Measurements from ENCODE around the gene PRKCB.

PRKCB gene

DNA sequence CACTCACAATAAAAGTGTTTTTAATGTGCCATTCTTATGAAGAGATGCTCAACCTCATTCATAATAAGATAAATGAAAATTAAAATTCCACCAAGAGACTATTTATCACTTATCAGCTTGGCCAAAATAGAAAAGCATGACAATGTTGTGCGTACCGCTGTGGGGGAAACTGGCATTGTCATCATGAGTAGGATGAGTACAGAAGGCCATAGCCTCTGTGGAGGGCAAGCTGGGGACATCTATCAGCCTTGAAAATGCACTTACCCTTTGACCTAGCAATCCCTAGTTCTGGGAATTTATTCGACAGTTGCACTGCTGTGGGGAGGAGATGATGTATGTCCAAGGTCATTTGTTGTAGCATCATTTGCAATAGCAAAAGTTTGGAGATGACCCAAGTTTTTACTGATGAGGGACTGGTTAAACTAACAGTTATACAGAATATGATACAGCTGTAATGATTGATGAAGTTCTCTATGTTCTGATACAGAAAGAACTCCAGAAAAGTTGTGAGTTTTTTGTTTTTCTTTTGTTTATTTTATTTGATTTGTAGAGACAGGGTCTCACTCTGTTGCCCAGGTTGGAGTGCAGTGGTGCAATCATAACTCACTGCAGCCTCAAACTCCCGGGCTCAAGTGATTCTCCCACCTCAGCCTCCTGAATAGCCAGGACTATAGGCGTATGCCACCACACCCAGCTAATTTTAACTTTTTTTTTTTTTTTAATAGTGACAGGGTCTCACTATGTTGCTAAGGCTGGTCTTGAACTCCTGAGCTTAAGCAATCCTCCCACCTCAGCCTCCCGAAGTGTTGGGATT, 13.7 kb upstream of the PRKCB start:
- no peak overlapping the region for H3K9ac ChIP-seq (ENCODE audit: low read depth in 1 of 2, low read length in 2 of 2)
- no peaks in the 10 kb centered on the region for H3K9me3 ChIP-seq (ENCODE audit: control insufficient read depth in 1 of 2, low read length in 2 of 2)
- H3K27me3 ChIP-seq (ENCODE audit: control insufficient read depth in 1 of 2, insufficient read depth in 2 of 2, low read length in 2 of 2): peaks cover 0 to 3% of the 10 kb centered on the region in 2 donors
- no peak overlapping the region for H3K4me3 ChIP-seq (ENCODE audit: low read depth in 1 of 2, low read length in 2 of 2)
- peaks cover 0 to 6% of the 10 kb centered on the region in 2 donors for H3K4me1 ChIP-seq (ENCODE audit: control insufficient read depth in 1 of 2, insufficient read depth in 2 of 2, low read length in 2 of 2)
- no peak overlapping the region for H3K27ac ChIP-seq (ENCODE audit: low read depth, low read length)
- no peaks in the 10 kb centered on the region for H3K36me3 ChIP-seq (ENCODE audit: control insufficient read depth in 1 of 2, insufficient read depth in 2 of 2, low read length in 2 of 2)

DNA sequence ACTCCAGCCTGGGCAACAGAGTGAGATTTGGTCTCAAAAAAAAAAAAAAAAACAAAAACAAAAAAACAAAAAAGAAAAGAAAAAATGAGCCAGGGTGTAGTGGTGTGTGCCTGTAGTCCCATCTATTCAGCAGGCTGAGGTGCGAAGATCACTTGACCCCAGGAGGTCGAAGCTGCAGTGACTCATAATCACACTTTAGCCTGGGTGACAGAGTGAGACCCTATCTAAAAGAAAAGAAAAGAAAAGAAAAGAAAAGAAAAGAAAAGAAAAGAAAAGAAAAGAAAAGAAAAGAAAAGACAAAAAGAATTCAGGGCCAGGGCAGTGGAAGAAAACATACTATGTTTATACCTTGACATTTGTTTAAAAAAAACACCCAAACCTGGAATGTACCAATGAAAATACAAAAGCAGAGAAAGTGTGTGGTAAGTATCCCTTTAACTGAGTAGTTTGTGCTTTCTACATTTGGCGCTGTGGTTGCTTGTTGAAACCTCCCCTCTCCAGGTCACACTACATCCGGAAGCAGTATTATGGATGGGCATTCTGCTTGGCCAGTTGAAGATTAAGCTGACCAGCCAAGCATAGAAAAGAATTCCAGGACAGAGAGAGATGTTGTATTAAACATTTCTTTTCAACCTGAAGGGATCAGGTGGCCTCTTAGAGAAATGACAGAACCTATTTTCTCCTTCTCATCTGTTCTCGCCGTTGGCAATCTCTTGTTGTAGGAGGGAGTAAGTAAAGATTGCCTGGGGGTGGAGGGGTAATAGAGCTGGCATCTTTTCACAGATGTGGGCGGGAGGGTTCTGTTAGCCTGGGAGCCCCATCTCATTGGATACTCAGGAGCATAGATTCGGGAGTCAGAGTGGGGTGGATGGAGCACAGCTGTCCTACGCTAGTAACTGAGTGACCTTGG, 12.1 kb upstream of the PRKCB start:
- peaks cover 0 to 6% of the 10 kb centered on the region in 2 donors for H3K4me1 ChIP-seq (ENCODE audit: control insufficient read depth in 1 of 2, insufficient read depth in 2 of 2, low read length in 2 of 2)
- H3K27ac ChIP-seq (ENCODE audit: low read depth, low read length): no peak overlapping the region
- H3K9ac ChIP-seq (ENCODE audit: low read depth in 1 of 2, low read length in 2 of 2): no peak overlapping the region
- H3K9me3 ChIP-seq (ENCODE audit: control insufficient read depth in 1 of 2, low read length in 2 of 2): no peaks in the 10 kb centered on the region
- peaks cover 0 to 3% of the 10 kb centered on the region in 2 donors for H3K27me3 ChIP-seq (ENCODE audit: control insufficient read depth in 1 of 2, insufficient read depth in 2 of 2, low read length in 2 of 2)
- no peaks in the 10 kb centered on the region for H3K36me3 ChIP-seq (ENCODE audit: control insufficient read depth in 1 of 2, insufficient read depth in 2 of 2, low read length in 2 of 2)
- no peak overlapping the region for H3K4me3 ChIP-seq (ENCODE audit: low read depth in 1 of 2, low read length in 2 of 2)

DNA sequence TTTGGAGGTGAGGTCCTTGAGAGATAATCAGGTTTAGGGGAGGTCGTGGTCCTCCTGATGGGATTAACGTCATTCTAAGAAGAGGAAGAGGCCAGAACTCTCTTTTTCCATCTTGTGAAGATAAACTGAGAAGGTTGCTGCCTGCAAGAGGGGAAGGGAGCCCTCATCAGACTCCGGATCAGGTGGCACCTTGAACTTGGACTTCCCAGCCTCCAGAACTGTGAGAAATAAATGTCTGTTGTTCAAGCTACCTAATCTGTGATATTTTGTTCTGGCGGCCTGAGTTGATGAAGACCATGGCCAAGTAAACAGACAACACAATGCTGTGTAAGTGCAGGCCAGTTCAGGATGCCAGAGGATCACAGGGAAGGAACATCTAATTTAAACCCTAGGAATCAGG, 10.9 kb upstream of the PRKCB start:
- no peak overlapping the region for H3K4me3 ChIP-seq (ENCODE audit: low read depth in 1 of 2, low read length in 2 of 2)
- H3K9me3 ChIP-seq (ENCODE audit: control insufficient read depth in 1 of 2, low read length in 2 of 2): peaks cover 0 to 1% of the 10 kb centered on the region in 2 donors
- no peak overlapping the region for H3K9ac ChIP-seq (ENCODE audit: low read depth in 1 of 2, low read length in 2 of 2)
- peaks cover 0 to 6% of the 10 kb centered on the region in 2 donors for H3K4me1 ChIP-seq (ENCODE audit: control insufficient read depth in 1 of 2, insufficient read depth in 2 of 2, low read length in 2 of 2)
- H3K27ac ChIP-seq (ENCODE audit: low read depth, low read length): no peak overlapping the region
- H3K27me3 ChIP-seq (ENCODE audit: control insufficient read depth in 1 of 2, insufficient read depth in 2 of 2, low read length in 2 of 2): peaks cover 0 to 3% of the 10 kb centered on the region in 2 donors
- H3K36me3 ChIP-seq (ENCODE audit: control insufficient read depth in 1 of 2, insufficient read depth in 2 of 2, low read length in 2 of 2): no peaks in the 10 kb centered on the region

DNA sequence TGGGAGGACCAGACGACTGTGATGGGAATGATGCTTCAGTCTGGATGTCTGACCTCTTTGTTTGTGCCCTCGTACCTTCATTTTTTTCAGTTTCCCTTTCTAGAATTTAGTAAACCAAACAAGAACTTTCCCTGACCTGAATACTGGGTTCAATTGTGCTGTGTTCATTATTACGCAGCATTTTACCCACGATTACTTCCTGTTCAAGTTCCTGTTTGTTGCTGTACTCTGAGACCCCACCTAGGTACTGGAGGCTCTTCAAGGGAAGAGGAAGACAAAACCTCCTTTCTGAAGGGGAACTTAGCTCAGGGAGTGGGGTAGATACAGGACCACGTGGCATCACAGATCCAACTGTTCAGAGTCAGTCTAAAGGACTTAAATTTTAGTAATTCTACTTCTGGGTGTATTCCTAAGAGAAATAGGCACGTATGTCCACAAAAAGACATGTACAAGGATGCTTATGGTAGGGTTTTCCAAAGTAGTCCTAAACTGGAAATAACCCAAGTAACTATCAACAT, 9.2 kb upstream of the PRKCB start:
- H3K4me3 ChIP-seq (ENCODE audit: low read depth in 1 of 2, low read length in 2 of 2): no peak overlapping the region

DNA sequence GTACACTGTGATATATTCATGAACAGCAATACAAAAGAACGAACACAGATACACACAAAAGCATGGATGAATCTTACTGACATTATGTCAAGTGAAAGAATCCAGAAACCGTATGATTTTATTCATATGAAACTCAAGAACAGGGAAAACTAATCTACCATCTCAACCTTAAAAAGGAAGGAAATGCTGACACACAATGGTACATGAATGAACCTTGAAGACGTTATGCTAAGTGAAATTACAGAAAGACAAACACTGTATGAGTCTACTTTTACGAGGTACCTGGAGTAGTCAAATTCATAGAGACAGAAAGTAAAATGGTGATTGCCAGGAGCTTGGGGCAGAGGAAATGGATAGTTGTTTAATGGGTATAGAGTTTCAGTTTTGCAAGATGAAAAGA, 8.7 kb upstream of the PRKCB start:
- Histone ChIP-seq H3K27ac (ENCODE audit: low read depth, low read length) (no peak overlapping the region), H3K4me3 (ENCODE audit: low read depth in 1 of 2, low read length in 2 of 2) (no peak overlapping the region), H3K9me3 (ENCODE audit: control insufficient read depth in 1 of 2, low read length in 2 of 2) (peaks cover 0 to 3% of the 10 kb centered on the region in 2 donors), H3K4me1 (ENCODE audit: control insufficient read depth in 1 of 2, insufficient read depth in 2 of 2, low read length in 2 of 2) (peaks cover 0 to 6% of the 10 kb centered on the region in 2 donors), H3K9ac (ENCODE audit: low read depth in 1 of 2, low read length in 2 of 2) (no peak overlapping the region), H3K27me3 (ENCODE audit: control insufficient read depth in 1 of 2, insufficient read depth in 2 of 2, low read length in 2 of 2) (no peaks in the 10 kb centered on the region), H3K36me3 (ENCODE audit: control insufficient read depth in 1 of 2, insufficient read depth in 2 of 2, low read length in 2 of 2) (no peaks in the 10 kb centered on the region)

More for the DNA sequence above, 9.2 kb upstream of the PRKCB start:
- Histone ChIP-seq H3K9ac (ENCODE audit: low read depth in 1 of 2, low read length in 2 of 2) (no peak overlapping the region), H3K27me3 (ENCODE audit: control insufficient read depth in 1 of 2, insufficient read depth in 2 of 2, low read length in 2 of 2) (no peaks in the 10 kb centered on the region), H3K4me1 (ENCODE audit: control insufficient read depth in 1 of 2, insufficient read depth in 2 of 2, low read length in 2 of 2) (peaks cover 0 to 6% of the 10 kb centered on the region in 2 donors), H3K27ac (ENCODE audit: low read depth, low read length) (no peak overlapping the region), H3K9me3 (ENCODE audit: control insufficient read depth in 1 of 2, low read length in 2 of 2) (peaks cover 0 to 3% of the 10 kb centered on the region in 2 donors), H3K36me3 (ENCODE audit: control insufficient read depth in 1 of 2, insufficient read depth in 2 of 2, low read length in 2 of 2) (no peaks in the 10 kb centered on the region)

DNA sequence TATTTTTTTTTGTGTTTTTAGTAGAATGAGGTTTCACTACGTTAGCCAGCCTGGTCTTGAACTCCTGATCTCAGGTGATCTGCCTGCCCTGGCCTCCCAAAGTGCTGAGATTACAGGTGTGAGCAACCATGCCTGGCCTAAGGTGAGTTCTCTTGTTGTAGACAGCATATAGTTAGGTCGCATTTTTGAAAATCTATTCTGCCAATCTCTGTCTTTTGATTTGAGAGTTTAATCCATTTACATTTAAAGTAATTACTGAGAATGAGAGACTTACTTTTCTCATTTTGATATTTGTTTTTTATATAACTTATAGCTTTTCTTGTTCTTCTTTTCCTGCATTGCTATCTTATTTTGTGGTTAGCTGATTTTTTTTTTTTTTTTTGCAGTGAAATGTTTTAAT, 6.3 kb upstream of the PRKCB start:
- no peaks in the 10 kb centered on the region for H3K36me3 ChIP-seq (ENCODE audit: control insufficient read depth in 1 of 2, insufficient read depth in 2 of 2, low read length in 2 of 2)
- H3K27me3 ChIP-seq (ENCODE audit: control insufficient read depth in 1 of 2, insufficient read depth in 2 of 2, low read length in 2 of 2): peaks cover 0 to 5% of the 10 kb centered on the region in 2 donors
- H3K4me3 ChIP-seq (ENCODE audit: low read depth in 1 of 2, low read length in 2 of 2): no peak overlapping the region
- H3K27ac ChIP-seq (ENCODE audit: low read depth, low read length): no peak overlapping the region
- H3K9ac ChIP-seq (ENCODE audit: low read depth in 1 of 2, low read length in 2 of 2): no peak overlapping the region
- H3K9me3 ChIP-seq (ENCODE audit: control insufficient read depth in 1 of 2, low read length in 2 of 2): peaks cover 0 to 3% of the 10 kb centered on the region in 2 donors
- peaks cover 0 to 6% of the 10 kb centered on the region in 2 donors for H3K4me1 ChIP-seq (ENCODE audit: control insufficient read depth in 1 of 2, insufficient read depth in 2 of 2, low read length in 2 of 2)

DNA sequence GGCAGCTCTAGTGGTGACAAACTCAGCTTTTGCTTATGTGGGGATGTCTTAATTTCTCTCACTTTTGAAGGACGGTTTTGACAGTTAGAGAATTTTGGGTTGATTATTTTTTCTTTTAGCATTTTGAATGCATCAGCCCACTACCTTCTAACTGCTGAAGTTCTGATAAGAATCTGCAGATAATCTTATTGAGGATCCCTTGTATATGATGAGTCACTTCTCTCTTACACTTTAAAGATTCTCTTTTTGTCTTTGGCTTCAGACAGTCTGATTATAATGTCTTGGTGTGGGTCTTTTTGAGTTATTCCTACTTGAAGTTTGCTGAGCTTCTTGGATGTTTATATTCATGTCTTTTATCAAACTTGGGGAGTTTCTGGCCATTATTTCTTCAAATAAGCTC, 5.5 kb upstream of the PRKCB start:
- no peaks in the 10 kb centered on the region for H3K36me3 ChIP-seq (ENCODE audit: control insufficient read depth in 1 of 2, insufficient read depth in 2 of 2, low read length in 2 of 2)
- peaks cover 2 to 14% of the 10 kb centered on the region in 2 donors for H3K27me3 ChIP-seq (ENCODE audit: control insufficient read depth in 1 of 2, insufficient read depth in 2 of 2, low read length in 2 of 2)
- H3K27ac ChIP-seq (ENCODE audit: low read depth, low read length): no peak overlapping the region
- H3K9me3 ChIP-seq (ENCODE audit: control insufficient read depth in 1 of 2, low read length in 2 of 2): peaks cover 0 to 3% of the 10 kb centered on the region in 2 donors
- H3K9ac ChIP-seq (ENCODE audit: low read depth in 1 of 2, low read length in 2 of 2): no peak overlapping the region
- H3K4me1 ChIP-seq (ENCODE audit: control insufficient read depth in 1 of 2, insufficient read depth in 2 of 2, low read length in 2 of 2): peaks cover 0 to 9% of the 10 kb centered on the region in 2 donors
- no peak overlapping the region for H3K4me3 ChIP-seq (ENCODE audit: low read depth in 1 of 2, low read length in 2 of 2)

DNA sequence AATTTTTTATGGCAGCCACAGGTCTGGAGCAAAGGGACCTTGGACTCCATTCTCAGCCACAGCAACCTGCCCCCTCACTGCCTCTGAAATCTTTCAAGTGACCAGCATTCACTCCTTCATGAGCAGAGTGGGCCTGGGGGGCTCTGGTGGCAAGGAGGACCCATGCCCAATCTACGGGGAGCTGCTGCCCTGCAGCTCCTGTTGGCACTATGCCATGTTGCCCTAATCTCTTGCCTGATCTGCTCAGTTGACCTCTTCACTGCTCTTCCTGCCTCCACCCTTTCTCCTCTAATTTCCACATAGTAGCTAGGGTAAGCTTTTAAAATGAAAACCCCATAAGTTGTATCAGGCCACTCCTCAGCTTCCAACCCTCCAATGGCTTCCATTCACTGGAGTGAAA, 2.9 kb upstream of the PRKCB start:
- no peak overlapping the region for H3K9ac ChIP-seq (ENCODE audit: low read depth in 1 of 2, low read length in 2 of 2)
- no peak overlapping the region for H3K4me3 ChIP-seq (ENCODE audit: low read depth in 1 of 2, low read length in 2 of 2)
- H3K27me3 ChIP-seq (ENCODE audit: control insufficient read depth in 1 of 2, insufficient read depth in 2 of 2, low read length in 2 of 2): peaks cover 7 to 16% of the 10 kb centered on the region in 2 donors
- H3K4me1 ChIP-seq (ENCODE audit: control insufficient read depth in 1 of 2, insufficient read depth in 2 of 2, low read length in 2 of 2): peaks cover 7 to 10% of the 10 kb centered on the region in 2 donors
- H3K9me3 ChIP-seq (ENCODE audit: control insufficient read depth in 1 of 2, low read length in 2 of 2): peaks cover 0 to 3% of the 10 kb centered on the region in 2 donors
- H3K27ac ChIP-seq (ENCODE audit: low read depth, low read length): no peak overlapping the region
- no peaks in the 10 kb centered on the region for H3K36me3 ChIP-seq (ENCODE audit: control insufficient read depth in 1 of 2, insufficient read depth in 2 of 2, low read length in 2 of 2)

DNA sequence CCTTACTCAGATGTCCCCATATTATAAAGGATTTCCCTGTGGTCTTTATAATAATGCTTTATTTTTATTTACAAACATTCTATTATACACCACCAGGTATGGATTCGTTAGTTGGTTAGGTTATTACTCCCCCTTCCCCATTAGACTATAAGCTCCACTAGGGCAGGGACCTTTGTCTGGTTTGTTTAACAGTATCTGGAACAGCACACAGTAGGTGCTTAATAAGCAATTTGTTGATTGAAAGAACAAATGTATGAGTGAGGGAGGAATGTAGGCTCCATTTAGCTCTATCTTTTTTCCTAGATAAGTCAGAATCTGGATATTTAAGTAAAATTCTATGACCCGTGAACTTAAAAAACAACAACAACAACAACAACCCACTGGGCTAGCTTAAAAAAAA, 2.3 kb upstream of the PRKCB start:
- Histone ChIP-seq H3K36me3 (ENCODE audit: control insufficient read depth in 1 of 2, insufficient read depth in 2 of 2, low read length in 2 of 2) (no peaks in the 10 kb centered on the region), H3K4me1 (ENCODE audit: control insufficient read depth in 1 of 2, insufficient read depth in 2 of 2, low read length in 2 of 2) (peaks cover 11 to 16% of the 10 kb centered on the region in 2 donors), H3K4me3 (ENCODE audit: low read depth in 1 of 2, low read length in 2 of 2) (no peak overlapping the region), H3K27me3 (ENCODE audit: control insufficient read depth in 1 of 2, insufficient read depth in 2 of 2, low read length in 2 of 2) (peaks cover 7 to 16% of the 10 kb centered on the region in 2 donors), H3K9ac (ENCODE audit: low read depth in 1 of 2, low read length in 2 of 2) (no peak overlapping the region), H3K9me3 (ENCODE audit: control insufficient read depth in 1 of 2, low read length in 2 of 2) (peaks cover 0 to 3% of the 10 kb centered on the region in 2 donors), H3K27ac (ENCODE audit: low read depth, low read length) (no peak overlapping the region)

Data from duodenal mucosa (tissue), 2 donors.